LoVo (cell line): ENCODE results near the gene LY86.
A peak's percentile ranks its signal among the peaks of the same experiment; 100 is the strongest.
"Not testable (repeated sequence)": the region's sequence is repeated elsewhere in the genome, so short reads cannot be mapped to it uniquely, and the experiment has no call there.

Source experiments
- DNase-seq: peaks from one replicate; pipeline ENCODE4 v3.0.0-alpha.2; 2016; ENCODE audit warnings: low spot score

The LY86 gene

DNA sequence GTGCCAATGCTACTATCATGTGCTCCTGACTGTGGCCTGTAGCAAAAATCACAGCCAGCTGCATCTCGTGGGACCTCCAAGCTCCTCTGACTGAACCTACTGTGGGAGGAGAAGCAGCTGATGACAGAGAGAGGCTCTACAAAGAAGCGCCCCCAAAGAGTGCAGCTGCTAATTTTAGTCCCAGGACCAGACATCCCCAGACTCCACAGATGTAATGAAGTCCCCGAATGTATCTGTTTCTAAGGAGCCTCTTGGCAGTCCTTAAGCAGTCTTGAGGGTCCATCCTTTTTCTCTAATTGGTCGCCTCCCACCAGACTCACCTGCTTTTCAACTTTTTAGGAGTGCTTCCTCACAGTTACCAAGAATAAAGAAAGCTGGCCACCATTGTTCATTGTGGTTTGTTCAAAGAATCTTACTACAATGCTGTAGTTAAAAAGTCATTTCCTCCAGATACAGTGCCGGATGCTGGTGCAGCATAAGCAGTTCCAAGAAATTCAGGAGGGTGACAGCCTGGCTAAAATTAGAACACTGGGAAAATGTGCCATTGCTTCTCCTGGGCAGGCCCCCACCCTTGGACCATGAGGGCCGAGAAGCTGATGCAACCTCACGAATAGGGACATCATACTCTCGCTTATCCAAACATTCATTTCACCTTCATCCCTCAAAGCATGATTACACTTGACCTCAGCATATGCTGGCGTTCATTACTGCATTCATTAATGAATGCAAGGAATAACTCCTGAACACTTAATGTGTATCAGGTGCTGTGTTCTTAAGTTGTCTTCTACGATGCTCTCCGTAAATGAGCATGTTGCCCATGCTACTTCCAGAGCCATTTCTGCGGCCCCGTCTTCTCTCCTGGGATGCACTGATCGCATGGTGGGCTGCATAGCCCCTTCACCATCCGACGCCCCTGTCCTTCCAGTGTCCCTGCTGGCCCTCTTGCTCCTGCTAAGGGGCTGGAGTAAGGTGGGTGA, 66.4 kb downstream of the LY86 start:
- no peak for DNase-seq

DNA sequence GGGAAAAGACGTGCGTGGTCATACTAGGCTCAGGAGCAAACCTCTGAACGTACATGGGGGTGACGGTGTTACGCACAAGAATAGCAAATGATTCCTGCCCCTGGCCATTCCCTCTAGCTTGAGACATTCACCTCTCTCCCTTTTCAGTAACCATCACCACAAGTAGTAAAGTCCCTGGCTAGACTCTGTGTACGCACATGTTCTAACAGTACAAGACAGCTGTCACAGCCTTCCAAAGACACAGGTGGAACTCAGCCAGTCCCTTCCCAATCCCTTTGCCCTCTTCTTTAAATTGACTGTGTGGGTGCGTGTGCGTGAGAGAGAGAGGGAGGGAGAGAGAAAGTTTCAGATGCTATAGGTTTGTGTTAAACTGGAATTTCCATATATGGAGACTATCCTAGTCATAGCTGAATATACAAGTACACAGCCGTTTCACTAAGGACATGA, 67.3 kb downstream of the LY86 start:
- no peak for DNase-seq

DNA sequence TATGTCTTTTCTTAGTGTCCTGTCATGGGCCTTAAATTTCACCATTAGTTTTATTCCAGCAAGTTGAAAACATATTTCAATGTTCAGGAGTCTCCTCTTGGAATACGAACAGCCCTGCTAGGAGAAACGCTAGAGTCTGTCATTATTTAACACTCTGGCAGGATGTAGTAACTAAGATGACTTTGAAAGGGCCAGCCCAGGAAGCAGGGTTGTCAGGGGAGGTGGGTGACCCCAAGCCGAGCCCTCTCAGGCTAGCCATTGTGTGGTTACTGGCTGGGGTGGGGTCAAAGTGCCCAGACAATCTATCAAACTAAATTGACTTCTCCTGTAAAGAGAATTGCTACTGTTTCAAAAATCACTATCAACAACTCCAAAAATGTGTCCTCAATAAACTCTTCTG, 67.8 kb downstream of the LY86 start:
- no peak for DNase-seq

DNA sequence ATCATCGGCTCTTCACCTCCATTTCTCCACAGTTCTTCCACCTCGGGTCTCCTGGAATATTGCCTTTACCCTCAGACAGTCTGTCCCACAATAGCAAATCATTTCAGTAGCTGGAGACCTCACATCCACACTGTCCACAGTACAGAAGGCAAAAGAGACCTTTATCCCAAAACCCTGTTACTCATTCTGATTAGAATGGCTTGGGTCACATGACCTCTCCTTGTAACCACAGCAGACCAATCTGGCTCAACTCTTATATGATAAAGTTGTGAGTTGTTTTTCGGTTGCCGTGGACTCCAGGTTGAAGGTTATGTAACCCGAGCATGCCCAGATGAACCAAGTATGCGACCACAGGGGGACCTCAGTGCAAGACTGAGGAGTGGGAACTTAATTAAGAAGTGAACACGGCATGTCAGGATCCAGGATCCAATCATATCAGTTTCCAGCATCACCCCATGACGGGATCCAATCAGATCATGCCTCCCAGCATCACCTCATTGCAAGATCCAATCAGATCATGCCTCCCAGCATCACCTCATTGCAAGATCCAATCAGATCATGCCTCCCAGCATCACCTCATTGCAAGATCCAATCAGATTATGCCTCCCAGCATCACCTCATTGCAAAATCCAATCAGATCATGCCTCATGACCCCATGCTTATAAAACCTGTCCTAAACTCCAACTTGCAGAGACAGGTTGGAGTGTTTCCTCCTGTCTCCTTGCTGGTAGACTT, 68.7 kb downstream of the LY86 start:
- no peak for DNase-seq

DNA sequence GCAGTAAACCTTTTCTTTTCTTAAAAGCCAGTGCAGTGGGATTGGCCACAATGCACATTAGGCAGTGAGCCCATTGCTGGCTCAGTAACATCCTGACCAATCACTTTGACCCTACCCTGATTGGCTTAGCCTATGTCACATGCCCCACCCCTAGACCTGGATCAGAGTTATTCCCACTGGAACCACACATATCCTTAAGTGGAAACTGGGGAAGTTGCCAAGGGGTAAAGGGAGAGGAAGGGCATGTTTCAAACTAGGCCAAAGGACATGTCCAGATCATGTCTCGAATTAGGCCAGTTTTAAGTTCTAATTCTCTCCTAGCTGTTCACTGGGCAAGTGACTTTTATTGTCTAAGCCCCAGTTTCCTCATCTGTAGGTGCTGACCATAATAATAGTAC, 69.3 kb downstream of the LY86 start:
- DNase-seq = no peak

DNA sequence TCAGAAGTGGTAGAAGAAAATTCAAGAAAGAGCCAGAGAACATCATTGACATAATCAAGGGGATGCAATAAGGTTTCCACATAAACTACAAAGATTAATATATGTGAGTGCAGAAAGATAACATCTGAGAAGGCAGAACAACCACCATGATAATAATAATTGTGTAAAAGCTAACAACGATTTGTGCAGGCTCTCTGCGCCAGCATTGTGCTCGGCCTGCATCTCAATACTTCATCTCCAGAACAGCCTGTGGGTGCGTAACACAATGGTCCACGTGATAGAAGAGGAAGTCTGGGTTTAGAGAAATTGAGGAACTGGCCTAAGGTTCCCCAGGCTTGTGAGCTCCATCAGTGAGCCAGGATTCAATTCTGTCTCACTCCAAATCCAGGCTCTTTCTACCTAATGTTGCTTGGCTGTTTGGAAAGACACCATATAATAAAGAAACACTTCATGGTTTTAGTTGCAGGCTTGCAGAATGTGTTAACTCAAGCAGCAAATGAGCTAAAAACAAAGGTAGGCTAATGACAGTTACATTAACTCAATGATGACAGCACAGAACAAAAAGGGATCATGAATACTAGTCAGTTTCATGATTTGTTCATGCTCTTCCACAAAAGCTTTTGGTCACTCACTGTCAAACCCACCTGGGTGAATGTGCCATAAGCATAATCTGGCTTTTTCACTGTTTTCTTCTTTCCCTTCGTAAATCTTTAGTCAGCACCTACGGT, 71.2 kb downstream of the LY86 start:
- no peak for DNase-seq

DNA sequence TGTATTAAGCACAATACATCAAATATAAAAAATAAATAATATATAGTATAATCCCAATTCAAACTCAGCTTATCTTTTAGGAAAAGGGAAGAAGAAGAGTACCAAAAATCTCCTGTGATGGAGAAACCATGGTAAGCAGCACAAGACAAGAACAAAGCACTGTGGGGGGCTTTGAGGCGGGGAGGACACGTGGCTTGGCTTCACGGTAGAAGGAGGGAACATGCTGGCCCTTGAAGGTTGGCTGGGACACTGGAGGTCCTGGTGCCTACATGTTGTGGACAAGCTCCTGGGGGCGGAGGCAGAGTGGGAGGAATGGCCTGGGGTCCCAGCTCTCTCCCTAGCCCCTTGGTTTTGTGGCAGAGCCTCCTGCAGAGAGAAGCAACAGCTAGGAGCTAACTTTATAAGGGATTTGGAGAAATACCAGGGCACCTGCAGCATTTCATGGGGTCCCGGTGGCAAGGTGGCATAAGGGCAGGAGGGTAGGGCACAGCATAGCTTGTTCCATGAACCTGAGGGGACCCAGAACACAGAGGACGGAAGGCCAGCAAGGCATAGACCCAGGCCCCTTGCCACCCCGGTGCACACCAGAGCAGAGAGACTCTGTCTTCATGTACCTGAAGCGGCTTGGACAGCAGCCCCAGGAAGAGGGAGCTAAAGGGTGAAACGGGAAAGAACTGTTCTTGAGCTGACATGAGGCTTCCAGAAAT, 72.0 kb downstream of the LY86 start:
- DNase-seq = no peak

DNA sequence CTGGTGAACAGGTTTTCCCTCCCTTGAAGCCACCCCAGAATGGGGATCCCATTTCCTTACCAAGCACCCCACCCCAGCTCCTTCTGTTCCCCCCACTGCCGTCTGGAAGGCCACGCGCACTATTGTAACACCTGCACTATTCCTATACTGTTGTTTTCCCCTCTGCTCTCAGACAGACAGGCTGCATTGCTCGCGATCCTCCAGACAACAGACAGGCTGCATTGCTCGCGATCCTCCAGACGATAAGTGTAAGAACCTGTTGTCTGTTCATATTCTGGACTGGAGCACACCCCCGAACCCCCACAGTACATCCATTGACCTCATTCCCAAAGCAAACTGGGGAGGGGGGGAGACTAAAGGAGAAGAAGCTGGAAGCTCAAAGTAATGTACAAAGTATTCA, 72.7 kb downstream of the LY86 start:
- DNase-seq = no peak

DNA sequence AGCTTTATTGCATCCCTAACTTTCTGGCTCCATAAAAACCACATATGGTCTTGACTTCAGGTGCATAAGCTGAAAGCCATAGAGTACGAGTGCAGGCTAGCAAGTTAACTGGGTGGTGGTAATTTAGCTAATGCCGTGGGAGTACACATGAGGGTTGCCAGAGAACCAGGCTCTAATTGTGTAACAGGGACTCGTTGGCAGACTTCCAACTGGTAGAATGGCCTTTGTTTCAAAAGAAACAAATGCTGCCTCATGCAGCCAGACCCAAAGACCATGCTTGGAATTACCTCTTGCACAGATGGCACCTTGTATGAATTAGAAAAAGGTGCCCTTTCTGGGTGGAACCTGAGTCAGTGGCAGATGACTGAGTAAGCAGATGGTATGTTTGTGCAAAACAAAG, 73.2 kb downstream of the LY86 start:
- DNase-seq = no peak

DNA sequence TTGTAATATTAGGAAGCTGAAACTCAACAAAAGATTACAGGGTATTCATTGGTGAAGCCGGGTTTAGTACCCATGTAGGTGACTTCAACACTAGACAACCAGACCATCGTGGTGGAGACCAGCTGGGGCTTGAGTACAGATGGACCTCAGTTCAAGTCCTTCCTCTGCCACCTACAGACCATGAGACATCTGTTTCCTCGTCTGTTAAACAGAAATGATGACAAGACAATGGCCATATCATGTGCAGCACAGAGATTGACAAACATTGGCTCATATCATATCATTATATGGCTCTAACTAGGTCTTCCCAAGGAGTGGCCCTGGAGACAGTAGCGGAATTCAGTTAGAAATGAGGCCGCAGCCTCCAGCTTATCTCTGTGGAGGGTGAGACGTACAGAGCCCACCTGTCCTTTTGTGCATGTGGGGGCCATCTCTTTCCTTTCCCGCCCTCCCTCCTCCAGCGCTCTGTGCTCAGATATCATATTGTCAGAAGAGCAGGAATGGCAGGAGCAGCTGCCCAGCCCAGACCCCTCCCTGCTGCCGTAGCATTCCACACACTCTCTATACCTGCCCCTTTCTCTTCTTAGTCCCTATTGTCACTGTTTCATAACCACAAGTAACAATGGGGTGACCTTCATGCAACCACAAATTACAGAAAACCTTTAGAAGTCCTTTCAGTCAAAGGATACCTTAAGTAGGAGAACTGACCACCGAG, 75.1 kb downstream of the LY86 start:
- DNase-seq = no peak

DNA sequence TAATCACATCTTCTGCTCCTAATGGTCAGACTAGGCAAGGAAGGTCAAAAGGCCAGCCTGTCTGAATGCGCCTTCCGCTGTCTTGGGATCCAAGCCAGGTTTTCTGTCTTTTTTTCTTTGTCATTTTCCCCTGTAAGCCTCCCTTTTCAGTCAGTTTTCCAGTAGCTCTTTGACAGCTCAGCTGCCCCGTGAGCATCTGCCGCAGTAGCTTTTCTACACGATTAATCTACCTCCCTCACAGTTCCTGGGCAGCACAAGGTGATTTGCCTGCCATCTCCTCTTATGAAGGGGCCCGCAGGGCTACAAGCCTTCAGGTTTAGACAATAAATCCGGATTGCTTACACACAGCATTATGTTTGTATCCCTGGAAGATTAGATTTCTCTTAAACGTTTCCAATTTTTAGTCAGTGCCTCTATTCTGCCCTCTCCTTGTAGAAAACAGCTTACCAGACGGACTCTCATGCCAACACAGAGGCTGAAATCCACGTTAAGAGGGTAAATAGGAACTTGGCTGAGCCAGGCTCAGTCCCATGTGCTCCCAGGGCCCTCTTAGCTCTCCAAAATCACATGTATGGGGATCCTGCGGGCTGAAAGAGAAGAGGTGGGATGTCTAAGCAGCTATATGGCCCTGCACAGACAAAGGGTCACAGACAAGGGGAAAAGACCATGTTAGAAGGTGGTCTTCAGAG, 77.2 kb downstream of the LY86 start:
- no peak for DNase-seq

DNA sequence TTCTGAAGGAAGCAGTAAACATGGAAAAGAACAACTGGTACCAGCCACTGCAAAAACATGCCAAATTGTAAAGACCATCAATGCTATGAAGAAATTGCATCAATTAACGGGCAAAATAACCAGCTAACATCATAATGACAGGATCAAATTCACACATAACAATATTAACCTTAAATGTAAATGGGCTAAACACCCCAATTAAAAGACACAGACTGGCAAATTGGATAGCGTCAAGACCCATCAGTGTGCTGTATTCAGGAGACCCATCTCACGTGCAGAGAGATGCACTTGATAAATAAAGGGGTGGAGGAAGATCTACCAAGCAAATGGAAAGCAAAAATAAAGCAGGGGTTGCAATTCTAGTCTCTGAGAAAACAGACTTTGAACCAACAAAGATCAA, 81.6 kb downstream of the LY86 start:
- DNase-seq = not testable (repeated sequence)

DNA sequence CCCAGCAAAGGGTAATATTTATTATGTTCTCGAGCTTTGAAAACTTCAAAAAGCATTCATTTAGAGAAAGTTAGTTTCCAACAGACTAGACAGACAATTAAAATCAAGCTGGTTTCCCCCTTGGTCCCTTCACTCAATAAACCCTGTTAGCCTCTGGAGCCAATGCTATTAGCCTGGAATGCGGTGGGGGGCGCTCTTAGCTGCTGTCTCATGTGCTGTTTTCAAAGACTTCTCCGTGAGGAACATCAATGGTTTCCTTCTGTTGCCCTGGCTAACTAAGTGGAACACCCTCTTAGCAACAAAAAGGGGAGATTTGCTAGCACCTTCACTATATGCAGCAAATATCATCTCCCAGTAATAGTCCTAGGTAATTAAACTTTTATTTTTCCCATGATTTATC, 86.4 kb downstream of the LY86 start:
- no peak for DNase-seq

DNA sequence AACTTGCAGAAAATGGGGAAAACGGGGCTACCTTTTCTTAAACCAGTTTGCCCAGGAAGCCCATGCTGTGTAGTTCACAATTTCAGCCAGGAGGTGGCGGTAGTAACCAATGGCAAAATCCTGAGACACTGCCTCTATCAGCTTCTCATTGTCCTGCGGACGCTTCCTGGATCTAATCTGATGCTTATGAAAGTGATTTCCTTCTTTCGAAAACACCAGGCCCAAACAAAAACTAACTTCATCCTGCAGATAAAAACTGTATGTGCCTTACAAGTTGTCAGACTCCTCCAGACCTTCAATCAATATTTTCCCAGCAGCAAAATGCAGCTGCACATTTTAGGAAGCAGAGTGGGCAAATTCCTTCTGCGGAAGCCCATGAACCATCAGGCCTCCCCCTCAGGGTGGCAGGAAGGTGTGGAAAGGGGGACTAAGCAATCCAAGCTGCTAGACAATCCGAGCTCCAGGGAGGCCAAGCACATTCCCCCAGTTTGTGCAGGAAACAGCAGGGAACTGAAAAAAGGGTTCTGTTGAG, 88.5 kb downstream of the LY86 start:
- peak; percentile 77 for DNase-seq

DNA sequence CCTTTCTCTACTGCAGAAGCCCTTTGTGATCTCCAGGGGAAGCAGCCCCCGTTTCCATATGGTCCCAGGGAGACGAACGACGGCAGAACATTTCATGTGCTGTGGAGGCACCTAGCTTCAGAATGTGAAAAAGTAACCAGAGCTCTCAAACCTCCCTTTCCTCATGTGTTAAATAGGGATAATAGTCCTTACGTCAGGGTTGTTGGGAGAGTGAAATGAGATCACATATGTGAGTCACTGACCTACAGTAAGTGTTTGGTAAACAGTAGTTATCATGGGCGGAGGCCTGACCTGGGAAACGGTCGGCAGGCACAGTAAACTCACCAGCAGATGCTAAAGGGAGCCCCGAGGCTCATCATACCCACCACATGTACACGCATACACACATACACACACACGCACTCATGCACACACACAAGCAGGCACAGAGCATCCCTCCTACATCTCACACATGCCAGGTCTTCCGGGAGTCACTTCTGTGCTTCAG, 89.7 kb downstream of the LY86 start:
- DNase-seq = peak; percentile 71

DNA sequence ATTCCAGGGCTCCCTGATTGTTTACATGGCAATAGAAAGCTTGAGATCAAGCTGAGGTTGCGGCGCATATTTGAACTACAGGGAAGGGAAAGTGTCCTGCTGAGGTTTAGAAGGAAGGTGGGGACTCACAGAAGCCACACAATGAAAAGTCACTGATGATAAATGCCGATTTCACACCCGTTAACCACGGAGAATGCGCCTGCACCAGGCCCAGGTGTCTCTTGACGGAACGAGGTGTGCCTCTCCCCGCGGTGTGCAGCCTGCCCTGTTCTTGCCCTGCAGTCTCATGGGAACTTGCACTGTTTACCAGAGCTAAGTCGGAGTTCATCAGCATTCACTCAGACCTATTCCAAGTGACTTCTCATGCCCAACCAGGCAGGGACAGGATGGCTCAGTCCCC, 90.3 kb downstream of the LY86 start:
- DNase-seq = peak; percentile 35

DNA sequence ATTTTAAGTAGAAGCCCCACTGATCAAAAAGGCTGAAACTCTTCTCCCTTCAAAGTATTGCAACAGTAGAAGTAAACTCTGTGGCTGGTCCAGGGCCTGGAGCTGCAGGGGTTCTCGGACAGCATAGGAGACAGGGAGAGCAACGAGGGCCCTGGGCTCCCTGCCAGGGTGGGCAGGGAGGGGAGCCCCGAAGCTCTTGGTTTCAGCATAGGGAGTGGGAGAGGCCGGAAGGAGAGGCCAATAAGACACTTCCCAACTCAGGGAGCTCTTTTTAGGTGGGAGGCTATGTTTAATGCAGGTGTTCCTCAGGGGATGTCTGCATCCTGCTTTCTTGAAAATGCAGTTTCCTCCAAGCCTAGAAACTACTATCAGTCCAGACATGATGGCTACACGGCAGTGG, 91.1 kb downstream of the LY86 start:
- no peak for DNase-seq

DNA sequence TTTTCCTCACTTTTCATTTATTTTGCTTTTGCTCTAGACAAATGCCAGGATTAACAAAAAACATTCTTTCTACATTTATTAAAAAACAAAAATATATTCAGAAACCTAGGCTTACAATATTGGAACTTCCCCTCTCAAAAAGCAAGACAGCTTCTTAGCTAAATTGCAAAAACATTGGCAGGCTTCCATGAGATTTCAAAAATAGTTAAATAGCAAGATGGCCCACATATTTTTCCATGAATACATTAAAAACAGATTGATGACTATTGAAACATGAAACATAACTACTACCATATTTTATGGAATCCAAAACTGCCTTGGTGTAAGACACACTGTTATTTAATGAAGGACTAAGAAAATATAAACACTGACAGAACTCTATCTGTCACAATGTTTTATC, 92.0 kb downstream of the LY86 start:
- no peak for DNase-seq

DNA sequence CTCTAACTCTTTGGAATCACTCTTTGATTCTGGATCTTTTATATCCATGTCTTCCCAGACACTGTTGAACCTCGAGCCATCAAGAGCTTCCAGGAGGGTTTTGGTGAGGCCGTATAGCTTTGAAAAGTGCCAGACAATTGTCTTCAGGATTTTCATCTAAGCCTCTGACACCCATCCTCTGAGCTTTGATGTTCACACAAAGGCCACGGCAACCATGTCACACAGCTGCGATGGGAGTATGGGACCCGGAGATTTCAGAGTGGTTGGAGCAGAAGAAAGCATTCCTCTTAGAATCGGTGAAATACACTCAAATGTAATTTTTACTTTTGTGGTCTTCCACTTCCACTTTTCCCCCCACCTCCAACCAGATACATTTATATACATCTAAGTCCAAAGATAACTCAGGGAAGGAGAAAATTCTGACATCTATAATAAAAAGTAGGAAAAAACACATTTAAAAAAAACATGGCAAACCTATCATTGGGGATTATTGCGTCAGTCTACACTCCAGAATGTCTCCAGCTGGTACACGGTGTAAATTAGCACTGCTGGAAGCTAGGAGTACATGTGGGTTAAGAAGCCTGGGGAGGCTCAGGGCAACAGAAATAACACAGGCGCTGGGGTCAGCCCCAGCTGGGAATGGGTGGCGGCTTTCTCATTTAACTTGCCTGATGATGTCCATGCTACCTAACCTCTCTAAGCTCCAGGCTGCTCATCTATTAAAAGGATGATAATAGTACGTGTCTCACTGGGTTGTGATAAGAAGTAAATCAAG, 92.7 kb downstream of the LY86 start:
- no peak for DNase-seq
